Measurements from ENCODE around the gene OR3A3.
A peak's percentile ranks its signal among the peaks of the same experiment; 100 is the strongest.
"Not testable (repeated sequence)": the region's sequence is repeated elsewhere in the genome, so short reads cannot be mapped to it uniquely, and the experiment has no call there.

The OR3A3 gene

GRCh38 chr17:3411070-3411469 is at the start of gene OR3A3:
OR3A3 (plus strand) TSS chr17:3411370.
- DNase-seq: no peak

GRCh38 chr17:3371167-3371566 is 40.0 kb upstream of the OR3A3 start:
- DNase-seq: not testable (repeated sequence)

- DNase-seq: no peak
Observed at GRCh38 chr17:3378321-3378720, 32.8 kb upstream of the OR3A3 start.

- DNase-seq: no peak
Observed at GRCh38 chr17:3381957-3382356, 29.2 kb upstream of the OR3A3 start.

GRCh38 chr17:3385869-3386816 is 25.0 kb upstream of the OR3A3 start, which contains the start of gene OR3A2:
OR3A2 (minus strand) TSS chr17:3386308.
- peak; percentile 20 to 32 for DNase-seq

- no peak for DNase-seq
Observed at GRCh38 chr17:3389791-3390190, 21.4 kb upstream of the OR3A3 start.

- DNase-seq: not testable (repeated sequence)
Observed at GRCh38 chr17:3397801-3398200, 13.4 kb upstream of the OR3A3 start.

GRCh38 chr17:3398310-3398709 is 12.9 kb upstream of the OR3A3 start, which contains the start of gene OR1E1:
OR1E1 (minus strand) TSS chr17:3398410; CDS start chr17:3398410, 0 bp downstream.
- no peak for DNase-seq

GRCh38 chr17:3400055-3400454 is 11.1 kb upstream of the OR3A3 start:
- DNase-seq: no peak

- DNase-seq: no peak
Observed at GRCh38 chr17:3401786-3402185, 9.4 kb upstream of the OR3A3 start.

- DNase-seq: not testable (repeated sequence)
Observed at GRCh38 chr17:3403856-3404255, 7.3 kb upstream of the OR3A3 start.

- DNase-seq: not testable (repeated sequence)
Observed at GRCh38 chr17:3412216-3412615, 1.0 kb downstream of the OR3A3 start.

GRCh38 chr17:3415610-3416009 is 4.4 kb downstream of the OR3A3 start:
- no peak for DNase-seq

- no peak for DNase-seq
Observed at GRCh38 chr17:3418222-3418621, 7.1 kb downstream of the OR3A3 start.

GRCh38 chr17:3433215-3433614 is 22.0 kb downstream of the OR3A3 start:
- not testable (repeated sequence) for DNase-seq

- DNase-seq: no peak
Observed at GRCh38 chr17:3433741-3434140, 22.6 kb downstream of the OR3A3 start, which contains the start of gene OR1E2. OR1E2 (minus strand) TSS chr17:3433841; CDS start chr17:3433841, 0 bp downstream.

GRCh38 chr17:3438368-3438767 is 27.2 kb downstream of the OR3A3 start:
- DNase-seq: no peak

- DNase-seq: no peak
Observed at GRCh38 chr17:3440451-3440850, 29.3 kb downstream of the OR3A3 start.

GRCh38 chr17:3447625-3448024 is 36.5 kb downstream of the OR3A3 start:
- DNase-seq: no peak

GRCh38 chr17:3448059-3448665 is 37.0 kb downstream of the OR3A3 start:
- no peak for DNase-seq

GRCh38 chr17:3466355-3466754 is 55.2 kb downstream of the OR3A3 start:
- not testable (repeated sequence) for DNase-seq

- DNase-seq: no peak
Observed at GRCh38 chr17:3469529-3469928, 58.4 kb downstream of the OR3A3 start.

GRCh38 chr17:3471599-3471998 is 60.4 kb downstream of the OR3A3 start, which contains the start of gene SPATA22:
SPATA22 (minus strand) TSS chr17:3471819; CDS start chr17:3469325, 2,494 bp downstream.
- DNase-seq: no peak

- no peak for DNase-seq
Observed at GRCh38 chr17:3472137-3472536, 61.0 kb downstream of the OR3A3 start.

Data from stimulated activated CD4-positive, alpha-beta T cell treated with anti-CD3 and anti-CD28 coated beads, Interleukin-4, amount 100 ng/mL, for 4 hours (primary cell).